IPS DF 19.7 (cell line): ENCODE measurements around the gene ASPHD2.

ENCODE experiments used
- DNase-seq: peaks from one replicate; pipeline ENCODE4 v3.0.0-alpha.2; 2013; ENCODE audit warnings: low read depth, low spot score

Gene ASPHD2

GRCh38 chr22:26446808-26447515 lies 17.9 kb downstream of the ASPHD2 start:
- no peak for DNase-seq

GRCh38 chr22:26447584-26448329 lies 18.7 kb downstream of the ASPHD2 start:
- DNase-seq, result no peak

- no peak for DNase-seq
Observed at GRCh38 chr22:26448334-26448733, 19.3 kb downstream of the ASPHD2 start.

- DNase-seq, result no peak
Observed at GRCh38 chr22:26448941-26449340, 19.9 kb downstream of the ASPHD2 start.

- DNase-seq, result no peak
Observed at GRCh38 chr22:26450453-26451185, 21.6 kb downstream of the ASPHD2 start.

GRCh38 chr22:26452236-26453016 lies 23.4 kb downstream of the ASPHD2 start:
- DNase-seq, result no peak

GRCh38 chr22:26453216-26453615 lies 24.2 kb downstream of the ASPHD2 start:
- no peak for DNase-seq

GRCh38 chr22:26453812-26454500 lies 24.9 kb downstream of the ASPHD2 start:
- DNase-seq, result no peak

- DNase-seq, result no peak
Observed at GRCh38 chr22:26457661-26458272, 28.7 kb downstream of the ASPHD2 start.

- DNase-seq, result no peak
Observed at GRCh38 chr22:26460202-26460601, 31.1 kb downstream of the ASPHD2 start.

GRCh38 chr22:26461188-26461810 lies 32.2 kb downstream of the ASPHD2 start:
- DNase-seq, result no peak

- DNase-seq, result no peak
Observed at GRCh38 chr22:26462051-26462450, 33.0 kb downstream of the ASPHD2 start.

GRCh38 chr22:26462641-26463040 lies 33.6 kb downstream of the ASPHD2 start:
- DNase-seq, result no peak

GRCh38 chr22:26463101-26463661 lies 34.1 kb downstream of the ASPHD2 start:
- DNase-seq, result no peak

- no peak for DNase-seq
Observed at GRCh38 chr22:26463688-26464087, 34.6 kb downstream of the ASPHD2 start.

- DNase-seq, result no peak
Observed at GRCh38 chr22:26464312-26464711, 35.3 kb downstream of the ASPHD2 start.

- DNase-seq, result no peak
Observed at GRCh38 chr22:26466196-26466595, 37.1 kb downstream of the ASPHD2 start.

GRCh38 chr22:26470807-26471206 lies 41.7 kb downstream of the ASPHD2 start:
- no peak for DNase-seq

GRCh38 chr22:26471522-26471921 lies 42.5 kb downstream of the ASPHD2 start:
- no peak for DNase-seq

- no peak for DNase-seq
Observed at GRCh38 chr22:26474682-26475081, 45.6 kb downstream of the ASPHD2 start.
